ENCODE measurements around the gene BROX.

- TF ChIP-seq EZH2 (IDR thresholded peaks at IDR 0.05; ENCODE audit: borderline replicate concordance, low read depth, low read length, severe bottlenecking) (no peak), CTCF (IDR thresholded peaks at IDR 0.05; ENCODE audit: borderline replicate concordance, extremely low read depth, low read length, poor library complexity, severe bottlenecking) (no peak)
These were observed 4.0 kb downstream of the BROX start for GRCh38 chr1:222716393-222716792.

Data from DND-41 (cell line).